COR-L47 (cell line): ENCODE results near the gene CDYL2.
"Not testable (repeated sequence)": the region's sequence is repeated elsewhere in the genome, so short reads cannot be mapped to it uniquely, and the experiment has no call there.

Experiments used
- DNase-seq: peaks from one replicate; lab custom pipeline; 2025; lab: John Stamatoyannopoulos, UW

Gene CDYL2

GRCh38 chr16:80809366-80809765 lies 5.0 kb upstream of the CDYL2 start:
- DNase-seq: no peak

- DNase-seq: no peak
Observed at GRCh38 chr16:80807906-80808305, 3.5 kb upstream of the CDYL2 start.

GRCh38 chr16:80806927-80807340 lies 2.5 kb upstream of the CDYL2 start:
- DNase-seq: no peak

- no peak for DNase-seq
Observed at GRCh38 chr16:80806289-80806688, 1.9 kb upstream of the CDYL2 start.

GRCh38 chr16:80804056-80804525 lies 307 bp downstream of the CDYL2 start:
- peak; percentile 8 for DNase-seq

- no peak for DNase-seq
Observed at GRCh38 chr16:80803339-80804055, 901 bp downstream of the CDYL2 start.

GRCh38 chr16:80802902-80803301 lies 1.5 kb downstream of the CDYL2 start:
- no peak for DNase-seq

- DNase-seq: no peak
Observed at GRCh38 chr16:80802138-80802537, 2.3 kb downstream of the CDYL2 start.

- DNase-seq: no peak
Observed at GRCh38 chr16:80794071-80794470, 10.3 kb downstream of the CDYL2 start.

- no peak for DNase-seq
Observed at GRCh38 chr16:80792031-80792430, 12.4 kb downstream of the CDYL2 start.

- DNase-seq: no peak
Observed at GRCh38 chr16:80791411-80791810, 13.0 kb downstream of the CDYL2 start.

GRCh38 chr16:80790751-80791150 lies 13.6 kb downstream of the CDYL2 start:
- DNase-seq: no peak

- no peak for DNase-seq
Observed at GRCh38 chr16:80788027-80788426, 16.4 kb downstream of the CDYL2 start.

GRCh38 chr16:80786561-80786960 lies 17.8 kb downstream of the CDYL2 start:
- not testable (repeated sequence) for DNase-seq

- no peak for DNase-seq
Observed at GRCh38 chr16:80784951-80785350, 19.4 kb downstream of the CDYL2 start.

GRCh38 chr16:80778703-80779102 lies 25.7 kb downstream of the CDYL2 start:
- no peak for DNase-seq

GRCh38 chr16:80776856-80777255 lies 27.5 kb downstream of the CDYL2 start:
- no peak for DNase-seq

- no peak for DNase-seq
Observed at GRCh38 chr16:80775450-80775849, 28.9 kb downstream of the CDYL2 start.

- no peak for DNase-seq
Observed at GRCh38 chr16:80766798-80767197, 37.6 kb downstream of the CDYL2 start.

- no peak for DNase-seq
Observed at GRCh38 chr16:80759419-80760162, 44.8 kb downstream of the CDYL2 start.

- DNase-seq: no peak
Observed at GRCh38 chr16:80754476-80754875, 49.9 kb downstream of the CDYL2 start.

GRCh38 chr16:80752541-80752940 lies 51.9 kb downstream of the CDYL2 start:
- no peak for DNase-seq

- no peak for DNase-seq
Observed at GRCh38 chr16:80751167-80751566, 53.2 kb downstream of the CDYL2 start.
